SU-DHL-6 (cell line): ENCODE measurements around the gene APPBP2.
"Not testable (repeated sequence)": the region's sequence is repeated elsewhere in the genome, so short reads cannot be mapped to it uniquely, and the experiment has no call there.

Experiments used
- H2AFZ ChIP-seq: fragments of 200-600 bp; sonication (generic); 2 replicates; pipeline ENCODE4 v1.6.1; 2014; ENCODE audit warnings: low read depth, mild to moderate bottlenecking, moderate library complexity, mixed read lengths, antibody characterized with exemption, low read length; ENCODE audit not compliant: severe bottlenecking
- H3F3A ChIP-seq: fragments of 200-600 bp; shearing (Covaris generic); 2 replicates; pipeline ENCODE4 v1.6.0; 2016; ENCODE audit warnings: antibody characterized with exemption, mild to moderate bottlenecking; ENCODE audit not compliant: insufficient read depth
- H3K27ac ChIP-seq: fragments of 200-600 bp; sonication (generic); 2 replicates; pipeline ENCODE4 v1.5.1; 2016; ENCODE audit warnings: low read depth, mild to moderate bottlenecking, low read length, moderate library complexity, mixed read lengths
- H3K27me3 ChIP-seq: fragments of 200-600 bp; sonication (generic), shearing (Covaris generic); 2 replicates; pipeline ENCODE4 v1.6.0; 2014; ENCODE audit warnings: mild to moderate bottlenecking, low read length
- H3K36me3 ChIP-seq: fragments of 200-600 bp; sonication (generic); 2 replicates; pipeline ENCODE4 v1.6.1; 2014; ENCODE audit warnings: mild to moderate bottlenecking, low read length, mixed read lengths
- H3K4me2 ChIP-seq: fragments of 300-600, 200-600 bp; shearing (Covaris generic), sonication (generic); 2 replicates; pipeline ENCODE4 v1.6.0; 2014; ENCODE audit warnings: low read length, low read depth, mild to moderate bottlenecking; ENCODE audit not compliant: poor library complexity, severe bottlenecking
- H3K4me3 ChIP-seq: fragments of 200-600 bp; sonication (generic); 2 replicates; pipeline ENCODE4 v1.5.1; 2014; ENCODE audit warnings: antibody characterized with exemption, low read length, mild to moderate bottlenecking, mixed read lengths; ENCODE audit not compliant: insufficient read depth, poor library complexity, severe bottlenecking
- H3K79me2 ChIP-seq: fragments of 200-600 bp; sonication (generic); 2 replicates; pipeline ENCODE4 v1.6.1; 2014; ENCODE audit warnings: mild to moderate bottlenecking, low read length, moderate library complexity; ENCODE audit not compliant: insufficient read depth
- H3K9ac ChIP-seq: fragments of 200-600 bp; sonication (generic); 2 replicates; pipeline ENCODE4 v1.7.0; 2014; ENCODE audit warnings: mild to moderate bottlenecking, low read length
- H3K9me2 ChIP-seq: fragments of 200-600 bp; sonication (generic); replicated peaks from 2 replicates; pipeline ENCODE4 v1.6.1; 2014; ENCODE audit warnings: low read length; ENCODE audit not compliant: insufficient read depth
- H3K9me3 ChIP-seq: fragments of 200-600 bp; sonication (generic); 2 replicates; pipeline ENCODE4 v1.6.1; 2014; ENCODE audit warnings: low read length, mixed read lengths; ENCODE audit not compliant: insufficient read depth
- H4K20me1 ChIP-seq: fragments of 200-600 bp; sonication (generic); 2 replicates; pipeline ENCODE4 v1.6.1; 2014; ENCODE audit warnings: low read depth, mild to moderate bottlenecking, antibody characterized with exemption, low read length, moderate library complexity, mixed read lengths
- EZH2phosphoT487 ChIP-seq: fragments of 200-600 bp; sonication (generic), shearing (Covaris generic); conservative IDR thresholded peaks from 2 replicates; pipeline ENCODE4 v1.6.1; 2018; ENCODE audit warnings: mild to moderate bottlenecking, antibody characterized with exemption, low read length, moderate library complexity, mixed read lengths
- TF ChIP-seq, protein P1 (sequence below): fragments of 200-600 bp; sonication (generic); IDR thresholded peaks from one replicate; pipeline ENCODE4 v1.5.1; 2017; ENCODE audit warnings: antibody characterized with exemption, mild to moderate bottlenecking, low read length, moderate library complexity; ENCODE audit not compliant: insufficient read depth, poor library complexity, severe bottlenecking

The APPBP2 gene

DNA sequence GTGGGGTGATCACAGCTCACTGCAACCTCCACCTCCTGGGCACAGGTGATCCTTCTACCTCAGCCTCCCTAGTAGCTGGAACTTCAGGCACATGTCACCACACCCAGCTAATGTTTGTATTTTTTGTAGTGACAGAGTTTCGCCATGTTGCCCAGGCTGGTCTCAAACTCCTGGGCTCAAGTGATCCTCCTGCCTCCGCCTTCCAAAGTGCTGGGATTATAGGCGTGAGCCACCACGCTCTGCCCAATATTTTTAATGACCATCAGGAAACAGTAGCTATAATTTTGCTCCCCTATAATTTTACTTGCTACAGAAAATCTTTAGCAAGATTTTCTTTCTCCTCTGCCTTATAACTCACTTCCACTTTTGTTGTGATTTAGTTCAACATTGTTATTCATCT lies 29.7 kb upstream of the APPBP2 start:
- Histone ChIP-seq H3K36me3 (peaks cover 6% of the 10 kb centered on the region; the same call in 1 of the 2 replicates), H3K27ac (no peak overlapping the region), H3K9ac (no peak overlapping the region), H3F3A (no peaks in the 10 kb centered on the region), H4K20me1 (no peaks in the 10 kb centered on the region), H3K9me3 (peaks cover 22% of the 10 kb centered on the region; the same call in 1 of the 2 replicates), H3K27me3 (no peaks in the 10 kb centered on the region), H3K79me2 (no peaks in the 10 kb centered on the region), H3K4me2 (no peak overlapping the region), H3K4me3 (no peak overlapping the region), H2AFZ (no peak overlapping the region), H3K9me2 (no peaks in the 10 kb centered on the region)
- TF ChIP-seq, protein P1, sequence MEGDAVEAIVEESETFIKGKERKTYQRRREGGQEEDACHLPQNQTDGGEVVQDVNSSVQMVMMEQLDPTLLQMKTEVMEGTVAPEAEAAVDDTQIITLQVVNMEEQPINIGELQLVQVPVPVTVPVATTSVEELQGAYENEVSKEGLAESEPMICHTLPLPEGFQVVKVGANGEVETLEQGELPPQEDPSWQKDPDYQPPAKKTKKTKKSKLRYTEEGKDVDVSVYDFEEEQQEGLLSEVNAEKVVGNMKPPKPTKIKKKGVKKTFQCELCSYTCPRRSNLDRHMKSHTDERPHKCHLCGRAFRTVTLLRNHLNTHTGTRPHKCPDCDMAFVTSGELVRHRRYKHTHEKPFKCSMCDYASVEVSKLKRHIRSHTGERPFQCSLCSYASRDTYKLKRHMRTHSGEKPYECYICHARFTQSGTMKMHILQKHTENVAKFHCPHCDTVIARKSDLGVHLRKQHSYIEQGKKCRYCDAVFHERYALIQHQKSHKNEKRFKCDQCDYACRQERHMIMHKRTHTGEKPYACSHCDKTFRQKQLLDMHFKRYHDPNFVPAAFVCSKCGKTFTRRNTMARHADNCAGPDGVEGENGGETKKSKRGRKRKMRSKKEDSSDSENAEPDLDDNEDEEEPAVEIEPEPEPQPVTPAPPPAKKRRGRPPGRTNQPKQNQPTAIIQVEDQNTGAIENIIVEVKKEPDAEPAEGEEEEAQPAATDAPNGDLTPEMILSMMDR = no peak
- no peak for TF ChIP-seq EZH2phosphoT487

DNA sequence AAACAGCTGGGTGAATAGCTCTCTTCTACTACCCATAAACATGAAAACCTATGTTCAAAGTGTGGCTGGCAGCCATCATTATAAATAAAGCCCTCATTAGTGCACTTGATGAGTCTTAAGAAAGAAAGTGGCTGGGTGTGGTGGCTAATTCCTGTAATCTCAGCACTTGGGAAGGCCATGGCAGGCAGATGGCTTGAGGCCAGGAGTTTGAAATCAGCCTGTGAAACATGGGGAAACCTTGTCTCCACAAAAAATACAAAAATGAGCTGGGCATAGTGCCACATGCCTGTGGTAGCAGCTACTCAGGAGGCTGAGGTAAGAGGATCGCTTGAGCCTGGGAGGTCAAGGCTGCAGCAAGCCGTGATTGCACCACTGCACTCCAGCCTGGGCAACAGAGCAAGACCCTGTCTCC lies 28.3 kb upstream of the APPBP2 start:
- Histone ChIP-seq H3K9me3 (peaks cover 22% of the 10 kb centered on the region; the same call in 1 of the 2 replicates), H3K27ac (no peak overlapping the region), H3K4me2 (no peak overlapping the region), H3K27me3 (no peaks in the 10 kb centered on the region), H2AFZ (no peak overlapping the region), H3K79me2 (no peaks in the 10 kb centered on the region), H3K4me3 (no peak overlapping the region), H3K36me3 (peaks cover 6% of the 10 kb centered on the region; the same call in 1 of the 2 replicates), H3K9me2 (no peaks in the 10 kb centered on the region), H4K20me1 (no peaks in the 10 kb centered on the region), H3K9ac (no peak overlapping the region), H3F3A (no peaks in the 10 kb centered on the region)
- no peak for TF ChIP-seq EZH2phosphoT487
- TF ChIP-seq, protein P1 = no peak

DNA sequence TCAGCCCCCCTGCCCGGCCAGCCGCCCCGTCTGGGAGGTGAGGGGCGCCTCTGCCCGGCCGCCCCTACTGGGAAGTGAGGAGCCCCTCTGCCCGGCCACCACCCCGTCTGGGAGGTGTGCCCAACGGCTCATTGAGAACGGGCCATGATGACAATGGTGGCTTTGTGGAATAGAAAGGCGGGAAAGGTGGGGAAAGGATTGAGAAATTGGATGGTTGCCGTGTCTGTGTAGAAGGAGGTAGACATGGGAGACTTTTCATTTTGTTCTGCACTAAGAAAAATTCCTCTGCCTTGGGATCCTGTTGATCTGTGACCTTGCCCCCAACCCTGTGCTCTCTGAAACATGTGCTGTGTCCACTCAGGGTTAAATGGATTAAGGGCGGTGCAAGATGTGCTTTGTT lies 26.2 kb upstream of the APPBP2 start:
- H3K9me2 ChIP-seq, H3K79me2 ChIP-seq, H3K36me3 ChIP-seq, H4K20me1 ChIP-seq, H3K9ac ChIP-seq, H3K27ac ChIP-seq, H3K4me3 ChIP-seq, H3K27me3 ChIP-seq, H3K9me3 ChIP-seq, H2AFZ ChIP-seq, H3K4me2 ChIP-seq, H3F3A ChIP-seq: not testable (repeated sequence)

DNA sequence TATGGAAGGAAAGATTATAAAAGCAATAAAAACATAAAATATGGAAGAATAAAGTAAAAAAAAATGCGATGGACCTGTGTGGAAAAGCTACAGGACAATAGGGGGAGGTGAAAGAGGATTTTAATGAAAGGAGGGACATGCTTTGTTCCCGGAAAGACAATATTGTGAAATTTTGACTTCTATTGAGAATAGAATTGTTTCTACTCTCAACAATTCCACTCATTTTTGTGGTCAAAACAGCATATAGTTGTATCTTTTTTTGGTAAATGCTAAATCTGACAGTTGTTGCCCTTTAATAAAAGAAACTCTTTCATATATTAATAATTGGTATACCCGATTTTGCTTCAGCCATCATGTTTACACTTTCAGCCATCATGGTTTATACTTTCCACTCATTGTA lies 22.9 kb upstream of the APPBP2 start:
- no peaks in the 10 kb centered on the region for H3K9me3 ChIP-seq
- H4K20me1 ChIP-seq = no peaks in the 10 kb centered on the region
- TF ChIP-seq, protein P1 = no peak
- no peak for TF ChIP-seq EZH2phosphoT487
- no peak overlapping the region for H3K4me3 ChIP-seq
- no peaks in the 10 kb centered on the region for H3K36me3 ChIP-seq
- no peaks in the 10 kb centered on the region for H3K9me2 ChIP-seq
- no peaks in the 10 kb centered on the region for H3K79me2 ChIP-seq
- no peak overlapping the region for H2AFZ ChIP-seq
- H3K27me3 ChIP-seq = no peaks in the 10 kb centered on the region
- no peak overlapping the region for H3K4me2 ChIP-seq
- H3K9ac ChIP-seq = no peak overlapping the region
- no peaks in the 10 kb centered on the region for H3F3A ChIP-seq
- no peak overlapping the region for H3K27ac ChIP-seq
